Measurements from ENCODE around the gene FSD1.

DNA sequence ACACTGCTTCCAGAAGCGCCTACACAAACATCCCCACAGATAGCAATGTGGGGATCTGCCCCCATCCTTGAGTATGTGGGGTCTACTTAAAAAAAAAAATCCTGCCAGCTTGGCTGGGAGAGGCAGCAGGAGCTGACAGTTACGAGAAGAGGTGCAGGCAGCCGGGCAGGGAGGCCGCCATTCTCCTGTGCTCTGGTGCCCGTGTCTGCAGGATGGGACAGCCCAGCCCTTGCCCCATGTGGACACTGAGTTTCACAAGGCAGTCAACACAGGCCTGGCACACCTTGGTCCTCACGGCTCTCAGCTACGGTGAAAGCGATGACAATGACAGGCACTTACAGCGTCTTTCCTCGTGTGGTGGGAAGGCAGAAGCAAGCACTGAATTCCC lies 62.9 kb downstream of the FSD1 start:
- TF ChIP-seq HOXB6 (CRISPR knock-in tag; IDR thresholded peaks at IDR 0.05; ENCODE audit: borderline replicate concordance) (no peak), ZNF766 (CRISPR knock-in tag; conservative IDR thresholded peaks at IDR 0.05) (no peak), HSF4 (CRISPR knock-in tag; IDR thresholded peaks at IDR 0.05; ENCODE audit: borderline replicate concordance) (no peak), ZNF41 (CRISPR knock-in tag; conservative IDR thresholded peaks at IDR 0.05) (no peak), EZH2 (IDR thresholded peaks at IDR 0.05; ENCODE audit: borderline replicate concordance, low read depth, low read length) (no peak), SP1 (CRISPR knock-in tag; IDR thresholded peaks at IDR 0.05) (no peak), ZNF551 (CRISPR knock-in tag; IDR thresholded peaks at IDR 0.05) (no peak), SREBF2 (CRISPR knock-in tag; IDR thresholded peaks at IDR 0.05) (no peak), ZSCAN32 (CRISPR knock-in tag; IDR thresholded peaks at IDR 0.05) (no peak)
- TF ChIP-seq, protein P1, sequence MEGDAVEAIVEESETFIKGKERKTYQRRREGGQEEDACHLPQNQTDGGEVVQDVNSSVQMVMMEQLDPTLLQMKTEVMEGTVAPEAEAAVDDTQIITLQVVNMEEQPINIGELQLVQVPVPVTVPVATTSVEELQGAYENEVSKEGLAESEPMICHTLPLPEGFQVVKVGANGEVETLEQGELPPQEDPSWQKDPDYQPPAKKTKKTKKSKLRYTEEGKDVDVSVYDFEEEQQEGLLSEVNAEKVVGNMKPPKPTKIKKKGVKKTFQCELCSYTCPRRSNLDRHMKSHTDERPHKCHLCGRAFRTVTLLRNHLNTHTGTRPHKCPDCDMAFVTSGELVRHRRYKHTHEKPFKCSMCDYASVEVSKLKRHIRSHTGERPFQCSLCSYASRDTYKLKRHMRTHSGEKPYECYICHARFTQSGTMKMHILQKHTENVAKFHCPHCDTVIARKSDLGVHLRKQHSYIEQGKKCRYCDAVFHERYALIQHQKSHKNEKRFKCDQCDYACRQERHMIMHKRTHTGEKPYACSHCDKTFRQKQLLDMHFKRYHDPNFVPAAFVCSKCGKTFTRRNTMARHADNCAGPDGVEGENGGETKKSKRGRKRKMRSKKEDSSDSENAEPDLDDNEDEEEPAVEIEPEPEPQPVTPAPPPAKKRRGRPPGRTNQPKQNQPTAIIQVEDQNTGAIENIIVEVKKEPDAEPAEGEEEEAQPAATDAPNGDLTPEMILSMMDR (IDR thresholded peaks at IDR 0.05 in 2 of 3, conservative IDR thresholded peaks at IDR 0.05 in 1 of 3; ENCODE audit: insufficient read depth in 2 of 3, low read depth in 1 of 3, low read length in 3 of 3), result no peak
- TF ChIP-seq, protein P2, sequence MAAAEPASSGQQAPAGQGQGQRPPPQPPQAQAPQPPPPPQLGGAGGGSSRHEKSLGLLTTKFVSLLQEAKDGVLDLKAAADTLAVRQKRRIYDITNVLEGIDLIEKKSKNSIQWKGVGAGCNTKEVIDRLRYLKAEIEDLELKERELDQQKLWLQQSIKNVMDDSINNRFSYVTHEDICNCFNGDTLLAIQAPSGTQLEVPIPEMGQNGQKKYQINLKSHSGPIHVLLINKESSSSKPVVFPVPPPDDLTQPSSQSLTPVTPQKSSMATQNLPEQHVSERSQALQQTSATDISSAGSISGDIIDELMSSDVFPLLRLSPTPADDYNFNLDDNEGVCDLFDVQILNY (CRISPR knock-in tag; IDR thresholded peaks at IDR 0.05), result no peak
- TF ChIP-seq, protein P3, sequence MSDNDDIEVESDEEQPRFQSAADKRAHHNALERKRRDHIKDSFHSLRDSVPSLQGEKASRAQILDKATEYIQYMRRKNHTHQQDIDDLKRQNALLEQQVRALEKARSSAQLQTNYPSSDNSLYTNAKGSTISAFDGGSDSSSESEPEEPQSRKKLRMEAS (CRISPR knock-in tag; IDR thresholded peaks at IDR 0.05), result no peak
